Cardiac muscle cell (in vitro differentiated cells and primary cell): ENCODE data around the gene CCDC188. TPM values are rescaled to one million over a fixed set of nuclear protein-coding genes. Genes with fewer than 3 reads are reported as not detected.
A peak's percentile ranks its signal among the peaks of the same experiment; 100 is the strongest.

Experiments
- DNase-seq, 2 donors: peaks; one replicate each; pipeline versions ENCODE4 v3.0.0 to v3.0.0-alpha.2; 2010 to 2017; ENCODE audit warnings: low read depth in 1 of 2, low spot score in 1 of 2
- H3K27ac ChIP-seq: fragments of 200-600 bp; sonication (generic); 2 replicates; pipeline ENCODE4 v1.5.1; 2016
- H3K27me3 ChIP-seq: fragments of 200-600 bp; sonication (generic); 2 replicates; pipeline ENCODE4 v1.6.0; 2016; ENCODE audit warnings: control low read depth
- H3K36me3 ChIP-seq: fragments of 200-600 bp; sonication (generic); 2 replicates; pipeline ENCODE4 v1.5.1; 2016; ENCODE audit warnings: control low read depth
- H3K4me1 ChIP-seq: fragments of 200-600 bp; sonication (generic); 2 replicates; pipeline ENCODE4 v1.8.1; 2017; ENCODE audit warnings: low read depth, mild to moderate bottlenecking, mixed run types
- H3K4me3 ChIP-seq: fragments of 200-600 bp; sonication (generic); 2 replicates; pipeline ENCODE4 v1.5.1; 2016; ENCODE audit warnings: mild to moderate bottlenecking
- H3K9me3 ChIP-seq: fragments of 200-600 bp; sonication (generic); 2 replicates; pipeline ENCODE4 v1.5.1; 2017; ENCODE audit warnings: low read depth, mild to moderate bottlenecking, control low read depth
- CTCF ChIP-seq: IDR thresholded peaks from 2 replicates; pipeline ENCODE4 v1.5.1; 2012; ENCODE audit warnings: low read depth, mild to moderate bottlenecking, low read length
- polyA plus RNA-seq: library from polyadenylated mRNA; unstranded; fragments of >200 nt; fragmentation: Nextera tagmentation; extraction: Ambion mirVana; gene quantifications from 2 replicates; pipeline ENCODE4 v1.2.1, GENCODE V29; 2016
- total RNA-seq: library from RNA; depleted of rRNA; stranded (reverse); fragments of >200 nt; gene quantifications from 2 replicates; pipeline ENCODE4 v1.2.3, GENCODE V29; 2016

The CCDC188 gene
- total and polyA plus RNA-seq, 2 experiments from 2014 or later, result not detected

DNA sequence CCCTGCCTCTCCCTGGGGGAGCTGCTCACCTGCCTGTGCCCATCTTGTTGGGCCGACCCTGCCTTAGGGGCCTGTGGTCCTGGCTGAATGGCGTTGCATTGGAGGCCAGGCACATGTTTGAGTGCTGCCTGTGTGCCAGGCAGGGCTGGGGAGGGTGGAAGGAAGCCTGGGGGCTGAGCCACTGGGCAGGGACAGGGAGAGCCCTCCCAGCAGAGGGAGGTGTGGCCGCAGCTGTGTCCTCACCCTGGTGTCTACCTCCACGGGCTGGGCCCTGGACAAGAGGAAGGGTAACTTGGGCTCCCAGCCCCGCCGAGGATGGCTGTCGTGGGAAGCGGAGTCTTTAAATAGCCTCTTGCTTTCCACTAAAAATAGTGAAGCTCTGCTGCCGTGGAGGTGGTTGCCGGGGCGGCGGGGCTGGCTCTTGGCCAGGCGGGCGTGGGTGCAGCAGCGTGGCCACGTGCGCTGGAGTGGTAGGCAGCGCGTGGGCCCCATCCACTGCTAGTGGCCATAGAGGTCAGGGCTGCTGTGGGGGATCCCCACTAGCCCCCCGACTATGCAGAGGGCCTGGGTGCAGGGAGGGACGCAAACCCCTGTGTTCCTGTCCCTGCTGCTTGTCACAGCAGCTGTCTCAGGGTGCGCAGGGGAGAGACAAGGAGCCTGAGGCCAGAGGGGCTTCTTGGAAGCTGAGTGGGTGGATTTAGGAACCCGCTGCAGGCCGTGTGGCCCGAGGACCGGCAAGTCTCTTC, 13.0 kb downstream of the CCDC188 start:
- Histone ChIP-seq H3K4me3 (no peak overlapping the region), H3K4me1 (peaks cover 34% of the 10 kb centered on the region), H3K27me3 (no peaks in the 10 kb centered on the region), H3K27ac (peak overlapping the region; percentile 85), H3K9me3 (no peaks in the 10 kb centered on the region), H3K36me3 (no peaks in the 10 kb centered on the region)
- no peak for TF ChIP-seq CTCF
- peak in 1 of 2 donors; percentile 42 for DNase-seq

DNA sequence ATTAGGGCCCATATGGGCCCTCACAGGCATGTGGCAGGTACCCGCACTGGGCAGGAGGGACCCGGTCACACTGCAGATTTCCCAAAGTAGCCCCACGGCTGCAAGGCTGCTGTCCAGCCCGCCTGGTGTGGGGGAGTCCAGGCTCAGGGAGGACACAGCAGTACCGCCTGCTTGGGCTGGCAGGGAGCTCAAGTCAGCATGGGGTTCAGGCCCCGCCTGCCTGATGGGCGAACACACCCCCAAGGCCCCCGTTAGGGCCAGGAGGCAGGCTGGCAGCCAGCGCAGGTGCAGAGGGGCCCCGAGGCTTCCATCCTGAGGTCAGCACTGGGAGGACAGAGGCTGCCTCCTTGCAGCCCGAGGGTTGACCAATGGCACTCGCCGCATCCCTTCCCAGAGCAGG, 13.7 kb downstream of the CCDC188 start:
- Histone ChIP-seq H3K4me1 (peaks cover 41% of the 10 kb centered on the region), H3K27me3 (no peaks in the 10 kb centered on the region), H3K36me3 (no peaks in the 10 kb centered on the region), H3K9me3 (no peaks in the 10 kb centered on the region), H3K4me3 (no peak overlapping the region), H3K27ac (peak overlapping the region; percentile 85)
- no peak for DNase-seq
- TF ChIP-seq CTCF, result no peak

- no peak for TF ChIP-seq CTCF
- peaks cover 41% of the 10 kb centered on the region for H3K4me1 ChIP-seq
- DNase-seq, result no peak
- H3K27ac ChIP-seq, result peak overlapping the region; percentile 85
- H3K36me3 ChIP-seq, result no peaks in the 10 kb centered on the region
- H3K27me3 ChIP-seq, result no peaks in the 10 kb centered on the region
- H3K4me3 ChIP-seq, result no peak overlapping the region
- no peaks in the 10 kb centered on the region for H3K9me3 ChIP-seq
These were observed 14.3 kb downstream of the CCDC188 start for GRCh38 chr22:20136603-20136873.

DNA sequence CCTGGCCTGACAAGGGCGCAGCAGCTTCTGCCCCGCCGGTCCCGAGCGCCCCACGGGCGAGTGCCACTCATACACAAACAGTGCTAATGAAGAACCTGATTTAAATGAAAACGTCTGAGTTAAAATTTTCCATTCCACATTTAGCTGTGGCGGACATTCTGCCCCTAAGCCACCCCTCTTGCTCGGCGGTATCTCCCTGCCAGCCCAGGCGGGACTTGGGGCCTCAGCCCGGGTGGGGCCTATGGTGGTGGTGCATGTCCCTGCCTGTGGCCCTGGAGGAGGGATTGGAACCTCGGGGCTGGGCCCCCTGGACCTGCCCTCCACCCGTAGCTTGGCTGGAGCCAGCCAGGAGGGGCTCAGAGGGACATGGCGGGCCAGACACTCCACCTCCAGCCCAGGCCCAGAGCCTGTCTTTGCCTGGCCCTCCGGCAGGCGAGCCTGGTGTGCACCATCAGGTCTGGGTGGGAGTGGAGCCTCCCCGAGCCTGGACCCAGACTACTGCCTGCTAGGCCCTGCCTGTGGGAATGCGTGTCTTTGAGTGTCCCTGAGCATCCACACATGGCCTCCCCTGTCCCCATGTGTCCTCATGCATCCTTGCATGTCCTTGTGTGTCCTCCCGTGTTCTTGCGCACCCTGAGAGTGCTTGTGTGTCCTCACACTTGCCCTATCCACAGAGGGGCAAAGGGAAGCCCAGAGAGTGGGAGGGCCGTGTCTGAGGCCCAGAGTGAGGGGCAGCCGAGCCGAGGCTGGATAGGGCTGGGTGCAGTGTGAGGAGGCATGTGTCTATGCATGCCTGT, 14.9 kb downstream of the CCDC188 start:
- peaks cover 41% of the 10 kb centered on the region for H3K4me1 ChIP-seq

DNA sequence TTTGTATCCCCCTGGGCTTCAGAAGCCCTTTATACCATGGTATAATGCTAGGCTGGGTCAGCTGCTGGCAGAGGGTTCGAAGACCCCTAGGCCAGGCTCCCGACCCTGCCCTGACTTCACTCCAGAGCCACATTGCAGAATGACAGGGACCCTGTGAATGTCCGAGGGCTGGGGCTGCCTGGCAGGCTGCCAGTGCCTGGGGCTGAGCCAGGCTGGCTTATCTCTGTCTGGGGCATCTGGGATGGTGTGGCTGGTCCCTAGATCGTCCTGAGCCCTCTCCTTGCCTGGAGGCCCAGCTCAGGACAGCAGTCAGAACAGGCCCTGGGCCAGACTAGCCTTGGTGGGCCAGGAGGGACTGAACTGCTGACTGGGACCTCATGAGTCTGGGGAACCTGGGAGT, 15.6 kb downstream of the CCDC188 start:
- no peak for TF ChIP-seq CTCF
- peak overlapping the region; percentile 39 for H3K27ac ChIP-seq
- no peaks in the 10 kb centered on the region for H3K36me3 ChIP-seq
- peak in 1 of 2 donors; percentile 42 for DNase-seq
- no peaks in the 10 kb centered on the region for H3K9me3 ChIP-seq
- H3K4me1 ChIP-seq, result peaks cover 41% of the 10 kb centered on the region
- H3K4me3 ChIP-seq, result no peak overlapping the region
- H3K27me3 ChIP-seq, result no peaks in the 10 kb centered on the region

More for the DNA sequence above, 14.9 kb downstream of the CCDC188 start:
- Histone ChIP-seq H3K9me3 (no peaks in the 10 kb centered on the region), H3K36me3 (no peaks in the 10 kb centered on the region), H3K27ac (peak overlapping the region; percentile 85), H3K27me3 (no peaks in the 10 kb centered on the region), H3K4me3 (no peak overlapping the region)
- no peak for TF ChIP-seq CTCF
- no peak for DNase-seq
